Colon (tissue), 2 donors: ENCODE measurements around the gene ERH.

Source experiments
- FAIRE-seq: peaks from 2 replicates; lab custom pipeline; 2012; peaks lifted over from hg19 to GRCh38; lab: Jason Lieb, UNC
- donor health status: control.
- donor health status: control.

ERH gene

DNA sequence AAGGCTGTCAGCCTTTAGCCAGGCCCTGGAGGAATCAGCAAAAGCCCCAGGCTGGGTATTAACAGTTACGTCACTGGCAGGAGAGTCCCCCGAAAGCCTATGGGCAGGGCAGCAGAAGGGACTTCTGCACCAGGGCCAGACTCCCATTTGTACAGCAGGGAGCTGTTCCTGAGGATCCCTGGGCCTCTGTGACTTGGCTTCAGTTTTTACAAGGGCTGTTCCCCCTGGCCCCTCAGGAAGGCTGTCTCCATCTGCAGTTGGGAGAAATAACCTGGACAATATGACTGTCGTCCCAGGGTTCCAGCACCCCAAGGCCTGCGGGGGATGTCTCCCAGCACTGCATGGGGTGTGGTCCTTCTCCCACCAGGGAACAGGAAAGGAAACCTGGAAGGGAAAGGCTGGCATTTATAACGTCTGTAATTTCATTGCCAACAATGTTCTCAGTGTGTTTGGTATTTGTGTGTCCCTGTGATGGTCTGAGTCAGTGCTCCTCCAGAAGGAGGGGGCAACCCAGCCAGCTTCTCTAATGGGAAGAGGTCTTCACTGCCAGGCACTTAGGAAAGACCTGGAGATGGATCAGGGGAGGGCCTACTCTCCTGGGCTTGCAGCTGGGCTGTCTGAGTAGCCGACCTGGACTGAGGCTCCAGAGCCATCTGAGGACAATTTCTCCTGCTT is 42.4 kb downstream of the ERH start:
- no peak for FAIRE-seq

DNA sequence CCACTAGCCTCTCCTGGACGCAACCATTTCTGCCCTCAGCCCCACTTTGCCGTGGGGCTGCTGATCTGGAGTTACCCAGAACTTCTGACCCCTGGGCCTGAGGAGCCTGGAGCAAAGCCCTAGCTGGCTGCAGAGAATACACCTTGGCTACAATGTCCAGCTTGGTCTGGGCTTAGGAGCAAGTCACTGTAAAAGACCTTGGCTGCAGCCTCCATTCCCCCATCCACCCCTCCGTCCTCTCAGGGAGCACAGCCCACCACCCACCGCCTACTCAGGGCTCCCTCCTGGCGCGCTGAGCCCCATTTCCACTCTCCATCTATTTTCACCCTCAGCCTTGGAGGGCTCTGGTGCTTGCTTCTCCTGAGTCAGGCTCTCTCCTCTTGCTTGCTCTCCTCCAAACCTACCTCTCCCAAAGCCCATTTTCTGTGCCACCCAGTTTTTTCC is 42.9 kb downstream of the ERH start:
- FAIRE-seq: no peak

DNA sequence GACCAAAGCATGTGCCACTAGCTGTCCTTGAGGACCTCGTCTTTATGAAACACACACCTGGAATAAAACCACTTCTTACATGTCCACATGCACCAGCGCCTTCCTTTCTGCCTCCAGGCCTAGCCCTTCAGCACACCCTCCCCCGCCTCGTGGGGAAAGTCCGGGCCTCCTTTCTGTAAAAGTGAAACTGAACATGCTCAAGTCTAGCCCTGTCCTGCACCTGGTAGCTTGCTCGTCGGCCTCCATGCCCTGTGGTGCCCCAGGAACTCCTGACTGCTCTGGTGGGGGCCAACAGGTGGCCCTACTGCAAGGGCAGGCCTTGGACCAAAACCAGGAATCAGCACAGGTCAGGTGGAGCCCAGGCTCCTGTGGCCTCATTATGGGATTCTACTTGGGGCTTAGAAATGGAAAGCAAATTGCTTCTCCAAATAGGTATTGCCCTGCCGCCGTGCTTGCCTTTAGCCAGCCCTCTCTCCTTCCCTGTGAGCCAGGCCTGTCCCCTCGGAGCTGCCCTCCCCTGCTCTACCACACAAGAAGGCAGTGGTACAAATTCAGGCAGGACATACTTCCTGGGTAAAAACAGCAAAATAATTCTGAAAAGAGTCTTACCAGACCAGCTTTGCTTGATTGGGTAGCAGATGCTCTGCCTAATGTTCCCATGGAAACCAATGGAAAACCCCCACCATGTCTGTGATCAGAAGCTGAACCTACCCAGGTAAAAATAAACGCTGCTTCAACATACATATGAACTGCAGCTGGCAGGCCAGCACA is 43.5 kb downstream of the ERH start:
- FAIRE-seq: no peak

DNA sequence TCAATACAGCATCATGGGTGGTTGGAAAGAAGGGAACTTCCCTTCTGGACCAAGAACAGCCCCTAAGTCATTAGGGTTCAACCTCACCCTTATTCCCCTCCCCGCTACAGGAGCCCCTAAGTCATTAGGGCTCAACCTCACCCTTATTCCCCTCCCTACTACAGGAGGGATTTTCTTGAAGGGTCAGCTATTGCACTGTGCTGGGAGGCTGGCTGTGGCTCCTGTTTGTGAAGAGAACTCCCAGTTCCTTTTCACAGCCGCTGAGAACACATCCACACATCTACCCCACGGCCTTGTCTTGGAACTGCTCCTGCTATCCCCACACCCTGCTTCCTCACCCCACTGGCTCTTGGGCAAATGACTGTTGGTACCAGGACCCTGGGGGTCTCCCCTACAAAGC is 44.9 kb downstream of the ERH start:
- FAIRE-seq: no peak

DNA sequence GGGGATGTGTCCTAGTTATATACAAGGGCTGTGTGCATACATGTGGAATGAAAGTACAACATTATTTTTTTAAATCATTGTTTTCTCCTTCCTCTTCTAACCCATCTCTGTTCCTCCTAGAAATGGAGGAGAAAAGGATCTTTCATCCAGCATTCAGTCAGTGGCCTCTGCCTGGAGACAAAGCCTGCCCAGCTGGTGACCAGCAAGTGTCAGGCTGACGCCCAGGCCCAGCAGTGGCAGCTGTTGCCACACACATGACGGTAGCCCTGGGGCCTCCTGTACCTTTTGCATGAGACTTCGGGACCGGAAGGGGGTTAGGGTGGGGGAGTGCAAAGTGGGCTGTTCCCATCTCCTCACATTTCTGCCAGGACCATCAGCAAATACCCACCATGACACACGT is 46.2 kb downstream of the ERH start:
- no peak for FAIRE-seq

DNA sequence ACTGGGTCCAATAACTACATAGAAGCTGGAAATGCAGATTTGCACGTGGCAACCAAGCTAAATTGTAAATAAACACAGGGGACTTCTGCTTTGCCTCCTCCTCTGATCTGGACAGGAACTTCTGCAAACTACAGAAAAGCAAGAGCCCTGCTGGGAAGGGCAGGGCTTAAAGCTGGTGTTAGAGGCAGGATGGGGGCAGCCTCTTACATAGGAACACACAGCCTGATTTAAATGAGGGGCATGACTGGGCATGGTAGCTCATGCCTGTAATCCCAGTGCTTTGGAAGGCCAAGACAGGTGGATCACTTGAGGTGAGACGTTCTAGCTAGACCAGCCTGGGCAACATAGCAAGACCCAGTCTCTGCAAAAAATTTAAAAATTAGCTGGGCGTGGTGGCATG is 46.7 kb downstream of the ERH start:
- no peak for FAIRE-seq

DNA sequence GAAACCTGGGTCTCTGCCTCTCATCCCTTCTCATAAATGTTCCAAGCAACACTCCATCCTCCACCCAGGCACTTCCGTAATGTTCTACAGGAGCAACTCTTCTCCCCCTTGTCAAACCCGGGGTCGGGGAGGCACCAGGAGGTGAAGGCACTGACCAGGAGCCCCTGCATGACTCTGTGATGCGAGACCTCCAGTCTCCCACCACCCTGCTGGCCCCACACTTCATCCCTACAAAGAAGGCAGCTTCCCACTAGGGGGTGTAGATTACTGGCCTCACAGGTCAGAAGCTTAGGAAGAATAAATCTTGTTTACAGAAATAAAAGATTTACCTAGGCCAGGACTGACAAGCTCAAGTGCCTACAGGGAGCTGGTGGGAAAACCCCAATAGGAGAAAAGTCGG is 47.2 kb downstream of the ERH start:
- no peak for FAIRE-seq

DNA sequence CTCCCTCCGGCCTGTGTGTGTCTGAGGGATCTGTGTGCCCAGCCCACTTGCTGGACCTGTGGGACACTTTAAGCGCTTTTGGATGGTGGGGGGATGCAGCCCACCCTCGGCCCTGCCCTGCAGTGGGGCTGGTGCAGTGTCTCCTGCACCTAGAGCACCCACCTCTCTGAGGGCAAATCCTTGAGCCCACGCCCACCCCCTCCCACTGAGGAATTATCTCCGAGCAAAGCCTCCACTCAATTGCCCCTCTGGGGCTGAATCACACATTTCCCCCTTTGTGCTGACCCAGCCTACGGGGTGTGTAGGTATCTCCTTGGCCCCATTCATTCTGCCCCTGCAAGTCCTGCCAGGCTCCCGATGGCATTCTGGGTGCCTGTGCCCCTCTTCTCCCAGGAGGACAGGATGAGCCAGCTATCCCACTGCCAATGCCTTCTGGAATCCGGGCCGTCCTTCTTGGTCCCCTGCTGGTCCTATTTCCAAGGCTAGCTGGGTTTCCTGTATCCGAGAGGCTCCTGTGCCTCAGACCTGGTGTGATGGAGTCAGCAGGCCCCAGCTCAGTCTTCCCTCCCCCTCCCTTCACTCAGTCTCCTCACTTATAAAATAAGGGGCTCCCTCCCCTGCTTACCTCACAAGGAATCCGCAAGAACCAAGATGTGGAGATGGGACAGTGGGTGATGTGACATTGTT is 48.9 kb downstream of the ERH start:
- FAIRE-seq: no peak

DNA sequence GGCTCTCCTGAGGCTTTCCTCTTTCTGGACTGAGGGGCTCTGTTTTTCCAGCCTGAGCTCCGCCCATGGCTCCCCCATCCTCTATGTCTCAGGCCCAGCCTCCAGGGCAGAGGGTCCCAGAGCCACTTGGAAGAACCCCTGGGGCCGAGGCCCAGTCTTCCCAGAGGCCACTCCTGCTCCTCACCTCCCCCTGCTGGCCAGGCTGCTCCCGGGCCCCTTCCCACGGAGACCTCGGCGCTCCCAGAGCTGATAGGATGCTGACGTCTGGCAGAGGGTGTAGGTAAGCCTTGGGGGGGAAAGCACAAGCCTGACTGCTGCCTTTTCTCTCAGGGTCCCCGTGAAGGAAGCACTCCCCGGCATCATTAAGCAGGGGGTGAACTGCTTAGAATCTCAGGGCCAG is 51.4 kb downstream of the ERH start:
- no peak for FAIRE-seq

DNA sequence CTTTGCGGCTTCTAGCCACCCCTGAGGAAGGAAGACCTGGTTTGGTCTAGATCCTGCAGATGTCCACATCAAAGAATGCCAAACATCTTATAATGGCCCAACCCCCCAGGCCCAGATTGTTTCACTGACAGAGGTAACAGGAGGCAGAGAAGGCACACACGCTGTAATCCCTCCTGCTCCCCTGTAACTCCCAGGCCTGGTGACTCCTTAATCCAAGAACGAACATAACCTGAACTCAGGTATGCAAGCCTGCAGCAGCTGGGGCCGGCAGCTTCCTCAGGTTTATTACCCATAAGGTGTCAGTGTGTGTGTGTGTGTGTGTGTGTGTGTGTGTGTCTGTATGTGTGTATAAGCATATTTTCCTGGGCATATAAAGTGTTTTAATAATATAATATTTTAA is 52.7 kb downstream of the ERH start:
- FAIRE-seq: no peak

DNA sequence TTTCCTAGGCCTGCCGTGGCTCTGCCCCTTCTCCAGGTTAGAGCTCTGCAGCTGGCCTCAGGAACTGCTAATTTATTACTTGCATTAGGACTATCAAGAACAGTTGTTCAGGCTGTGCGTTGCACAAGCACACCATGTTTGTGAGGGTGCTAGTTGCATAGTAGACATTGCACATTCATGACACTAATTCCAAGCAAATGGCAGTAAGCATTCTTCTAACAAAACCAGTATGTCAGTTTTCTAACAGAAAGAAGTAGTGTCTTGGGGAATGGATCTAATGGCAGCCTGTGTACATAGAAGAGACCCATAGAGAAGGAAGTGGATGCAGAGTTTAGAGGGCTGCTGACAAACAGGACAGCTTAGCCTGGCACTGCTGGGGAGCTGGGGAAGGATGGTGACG is 53.9 kb downstream of the ERH start:
- no peak for FAIRE-seq

DNA sequence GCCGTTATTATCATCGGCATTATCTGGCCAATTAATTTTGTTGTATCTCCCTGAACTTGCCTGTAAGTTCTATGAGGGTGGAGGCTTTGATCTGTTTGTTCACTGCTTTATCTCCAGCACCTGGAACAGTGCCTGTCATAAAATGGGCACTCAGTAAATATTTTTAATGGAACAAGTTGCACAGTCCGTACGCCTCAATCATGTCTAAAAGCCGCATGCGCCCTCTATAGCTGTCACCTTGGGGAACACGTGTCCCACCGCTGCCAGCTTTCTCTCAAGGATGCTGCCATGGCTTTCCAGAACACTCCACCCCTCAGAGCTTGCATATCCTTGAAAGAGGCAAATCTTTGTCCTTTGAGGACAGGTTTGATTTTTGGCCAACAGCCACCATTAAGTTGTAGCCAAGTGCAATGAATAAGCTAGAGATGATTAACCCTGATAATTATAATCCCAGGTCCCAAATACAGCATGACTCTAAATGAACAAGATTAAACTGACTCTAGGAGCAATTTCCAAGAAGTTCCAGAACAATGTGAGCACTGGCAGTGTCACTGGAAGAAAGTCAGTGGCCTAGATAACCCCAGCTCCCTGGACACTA is 55.1 kb downstream of the ERH start:
- FAIRE-seq: no peak

DNA sequence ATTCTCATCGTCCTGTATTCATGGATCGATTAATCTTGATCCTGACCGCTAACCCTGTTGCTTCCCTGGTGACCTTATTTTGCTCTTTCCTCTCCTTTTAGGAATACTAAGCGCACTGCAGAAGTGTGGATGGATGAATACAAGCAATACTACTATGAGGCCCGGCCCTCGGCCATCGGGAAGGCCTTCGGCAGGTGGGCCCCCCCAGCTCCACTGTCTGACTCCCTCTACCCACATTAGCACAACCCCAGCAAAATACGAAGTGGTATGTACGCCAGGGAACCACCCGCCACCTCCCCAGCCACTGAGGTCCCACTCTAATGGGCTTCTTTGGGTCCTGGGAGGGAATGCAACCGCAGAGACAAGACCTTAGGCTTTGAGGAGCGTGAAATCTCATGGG is 58.7 kb downstream of the ERH start:
- FAIRE-seq: no peak

DNA sequence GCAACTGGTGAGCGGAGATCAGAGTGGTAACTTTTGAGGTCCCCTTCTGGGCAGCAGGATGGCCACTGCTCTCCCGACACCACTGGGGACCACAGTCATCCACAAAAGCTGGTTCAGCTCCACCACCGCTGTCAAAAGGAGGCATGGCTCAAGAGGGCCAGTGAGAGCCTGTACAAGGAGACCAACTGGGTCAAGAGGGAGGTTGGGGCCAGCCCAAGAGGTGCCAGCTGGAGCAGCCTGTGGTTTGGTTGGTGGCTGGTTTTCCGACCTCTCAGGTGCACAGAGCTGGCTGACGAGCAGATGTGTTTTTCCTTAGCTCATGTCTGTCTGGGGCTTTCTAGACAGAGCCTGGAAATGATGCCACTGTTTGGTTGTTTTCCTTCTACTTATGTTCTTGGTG is 60.1 kb downstream of the ERH start:
- no peak for FAIRE-seq

DNA sequence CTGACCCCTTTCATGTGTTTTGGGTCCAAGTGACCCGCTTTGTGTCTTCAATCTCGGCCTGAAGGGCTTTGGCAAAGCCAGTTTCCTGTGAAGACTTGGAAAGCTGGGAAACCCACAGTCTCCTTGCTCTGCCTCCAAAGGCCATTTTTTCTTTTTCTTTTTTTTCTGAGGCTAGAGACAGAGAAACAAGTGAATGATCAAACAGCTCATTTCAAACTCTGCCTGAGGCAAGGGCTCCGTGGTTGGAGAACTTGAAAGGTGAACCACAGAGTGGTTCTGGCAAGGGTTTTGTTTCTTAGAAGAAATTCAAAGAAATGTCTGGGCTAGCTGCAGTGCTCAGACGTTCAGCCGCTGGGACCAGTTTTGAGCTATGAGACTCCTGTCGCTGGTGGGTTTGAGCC is 62.7 kb downstream of the ERH start:
- no peak for FAIRE-seq

DNA sequence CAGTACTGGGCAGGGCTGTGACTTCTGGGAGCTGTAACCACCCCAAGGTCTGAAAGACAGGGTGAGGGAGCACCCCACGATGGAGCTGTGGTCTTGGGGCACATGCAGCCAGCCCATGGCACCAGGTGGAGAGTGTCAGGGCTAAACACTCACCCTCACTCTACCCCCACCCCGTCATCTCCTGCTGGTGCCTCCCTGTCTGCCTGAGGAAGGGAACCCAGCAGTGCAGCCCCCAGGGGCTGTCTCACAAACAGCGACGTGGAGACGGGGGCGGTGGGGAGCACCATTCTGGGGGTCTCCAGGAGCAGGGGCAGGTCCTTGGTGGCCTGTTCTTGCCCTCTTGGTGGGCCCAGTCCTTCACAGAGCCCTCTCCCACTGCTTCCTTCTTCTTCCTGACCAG is 63.5 kb downstream of the ERH start:
- FAIRE-seq: no peak

DNA sequence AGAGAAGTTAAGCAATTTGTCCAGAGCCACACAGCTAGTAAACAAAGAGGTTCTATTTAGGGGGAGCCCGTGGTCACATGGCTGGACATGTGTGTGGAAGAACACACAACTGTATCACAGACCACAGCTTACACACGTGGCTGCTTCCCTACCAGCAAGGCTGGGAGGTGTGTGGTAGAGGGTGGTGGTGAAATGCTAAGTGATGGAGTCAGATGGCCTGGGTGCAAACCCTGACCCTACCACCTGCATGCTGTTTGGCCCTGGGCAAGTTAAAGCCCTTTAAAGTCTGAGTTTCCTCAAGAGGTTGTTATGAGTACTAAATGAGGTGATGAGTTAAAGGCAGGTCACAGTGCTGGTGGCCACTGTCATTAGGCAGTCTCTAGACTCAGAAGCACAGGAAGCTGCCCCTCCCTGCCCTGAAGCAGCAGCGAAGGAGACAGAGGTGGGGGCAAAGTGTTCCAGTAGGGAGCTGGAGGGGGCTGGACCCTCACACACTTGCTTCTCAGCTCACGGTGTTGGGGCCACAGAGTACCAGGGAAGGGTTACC is 64.2 kb downstream of the ERH start:
- FAIRE-seq: no peak

DNA sequence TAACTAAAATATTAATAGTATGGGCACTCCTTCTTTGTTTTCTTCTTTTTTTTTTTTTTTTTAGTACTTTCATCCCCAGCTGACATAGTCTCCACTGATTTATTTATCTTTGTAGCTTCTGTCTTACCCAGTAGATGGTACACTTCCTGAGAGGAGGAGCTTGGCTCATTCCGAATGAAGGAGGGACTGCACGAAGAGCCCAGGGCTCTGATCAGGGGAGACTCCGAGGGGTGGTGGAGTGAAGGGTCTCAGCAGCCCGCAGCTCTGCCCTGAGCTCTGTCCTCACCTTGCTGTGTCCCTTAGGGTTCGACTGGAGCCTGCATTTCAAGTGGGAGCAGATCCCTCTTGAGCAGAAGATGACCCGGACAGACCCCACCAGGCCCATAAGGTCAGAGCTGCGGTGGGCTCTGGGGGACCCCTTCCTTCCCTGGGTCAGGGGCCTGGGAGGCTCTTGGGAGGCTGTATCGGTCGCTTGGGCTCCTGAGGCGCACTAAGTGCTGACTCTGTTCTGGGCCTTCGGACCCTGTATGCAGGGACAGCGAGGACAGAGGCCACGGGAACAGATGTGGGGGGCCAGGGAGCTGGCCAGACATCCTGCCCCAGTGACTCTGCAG is 65.2 kb downstream of the ERH start:
- FAIRE-seq: no peak

DNA sequence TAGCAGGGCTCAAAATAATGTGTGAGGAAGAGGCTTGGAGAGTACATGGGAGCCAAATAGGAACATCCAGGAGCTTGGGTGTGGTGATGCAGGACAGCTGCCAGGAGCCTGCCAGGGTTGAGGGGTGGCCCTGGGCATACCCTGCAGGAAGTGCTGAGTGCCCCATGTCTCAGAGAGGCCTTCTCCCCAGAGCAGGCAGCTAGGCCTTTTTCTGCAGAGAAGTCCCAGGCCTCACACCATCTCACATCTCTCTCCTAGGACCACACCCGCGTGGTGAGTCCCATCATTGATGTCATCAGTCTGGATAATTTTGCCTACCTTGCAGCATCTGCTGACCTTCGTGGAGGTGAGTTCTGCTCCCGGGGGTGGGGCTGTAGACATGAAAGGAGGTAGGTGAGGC is 66.9 kb downstream of the ERH start:
- FAIRE-seq: no peak
